ENCODE measurements around the gene LRP5.
A peak's percentile ranks its signal among the peaks of the same experiment; 100 is the strongest.

LRP5 gene

GRCh38 chr11:68312117-68312779 is at the start of gene LRP5:
TSS of gene LRP5 (plus strand) at chr11:68312591. CDS start at chr11:68312715, 124 bp downstream.
- H3K4me1 ChIP-seq (ENCODE audit: control insufficient read depth in 1 of 2, insufficient read depth in 1 of 2, low read depth in 1 of 2, low read length in 1 of 2): peaks cover 10 to 13% of the 10 kb centered on the region in 2 experiments
- peak within 1 kb of the TSS; percentile 17 to 28 for H3K4me3 ChIP-seq (ENCODE audit: low read depth in 1 of 2, low read length in 1 of 2)
- H3K9me3 ChIP-seq: no peaks in the 10 kb centered on the region
- H3K27ac ChIP-seq: no peak within 1 kb of the TSS
- no peak for TF ChIP-seq CTCF (IDR thresholded peaks at IDR 0.05)
- peaks cover 74% of the 10 kb centered on the region for H3K27me3 ChIP-seq
- H3K36me3 ChIP-seq: no peaks in the 10 kb centered on the region

GRCh38 chr11:68263444-68264035 is 48.9 kb upstream of the LRP5 start:
- Histone ChIP-seq H3K27ac (no peak overlapping the region), H3K4me3 (ENCODE audit: low read depth in 1 of 2, low read length in 1 of 2) (no peak overlapping the region), H3K9me3 (no peaks in the 10 kb centered on the region), H3K4me1 (ENCODE audit: control insufficient read depth in 1 of 2, insufficient read depth in 1 of 2, low read depth in 1 of 2, low read length in 1 of 2) (no peaks in the 10 kb centered on the region), H3K27me3 (no peaks in the 10 kb centered on the region), H3K36me3 (peaks cover 35% of the 10 kb centered on the region)
- no peak for TF ChIP-seq CTCF (IDR thresholded peaks at IDR 0.05)

GRCh38 chr11:68264244-68264643 is 48.1 kb upstream of the LRP5 start:
- no peaks in the 10 kb centered on the region for H3K27me3 ChIP-seq
- H3K27ac ChIP-seq: no peak overlapping the region
- no peaks in the 10 kb centered on the region for H3K9me3 ChIP-seq
- H3K4me3 ChIP-seq (ENCODE audit: low read depth in 1 of 2, low read length in 1 of 2): no peak overlapping the region
- peaks cover 35% of the 10 kb centered on the region for H3K36me3 ChIP-seq
- no peak for TF ChIP-seq CTCF (IDR thresholded peaks at IDR 0.05)
- no peaks in the 10 kb centered on the region for H3K4me1 ChIP-seq (ENCODE audit: control insufficient read depth in 1 of 2, insufficient read depth in 1 of 2, low read depth in 1 of 2, low read length in 1 of 2)

GRCh38 chr11:68264741-68265540 is 47.5 kb upstream of the LRP5 start:
- no peak overlapping the region for H3K4me3 ChIP-seq (ENCODE audit: low read depth in 1 of 2, low read length in 1 of 2)
- H3K4me1 ChIP-seq (ENCODE audit: control insufficient read depth in 1 of 2, insufficient read depth in 1 of 2, low read depth in 1 of 2, low read length in 1 of 2): no peaks in the 10 kb centered on the region
- peaks cover 35% of the 10 kb centered on the region for H3K36me3 ChIP-seq
- H3K9me3 ChIP-seq: no peaks in the 10 kb centered on the region
- no peak for TF ChIP-seq CTCF (IDR thresholded peaks at IDR 0.05)
- no peaks in the 10 kb centered on the region for H3K27me3 ChIP-seq
- H3K27ac ChIP-seq: no peak overlapping the region

- no peak for TF ChIP-seq CTCF (IDR thresholded peaks at IDR 0.05)
- Histone ChIP-seq H3K4me3 (ENCODE audit: low read depth in 1 of 2, low read length in 1 of 2) (no peak overlapping the region), H3K9me3 (no peaks in the 10 kb centered on the region), H3K27me3 (no peaks in the 10 kb centered on the region), H3K4me1 (ENCODE audit: control insufficient read depth in 1 of 2, insufficient read depth in 1 of 2, low read depth in 1 of 2, low read length in 1 of 2) (peaks cover 4 to 5% of the 10 kb centered on the region in 2 experiments), H3K27ac (no peak overlapping the region), H3K36me3 (peaks cover 35% of the 10 kb centered on the region)
These were observed 46.1 kb upstream of the LRP5 start for GRCh38 chr11:68266121-68266891.
